ENCODE data around the gene OPTN.

The OPTN gene

GRCh38 chr10:13184276-13184675 lies 84.3 kb downstream of the OPTN start:
- ChIA-PET POLR2A (no interaction called here), CTCF (interaction anchor here (2.4 to 2.5 kb wide), 2 partner anchors 10 to 23 kb away, joined by 8 to 9 read pairs; partner anchors contain the start of gene MCM10)
- DNase-seq (ENCODE audit: extremely low spot score), result no peak
- TF ChIP-seq CTCF (IDR thresholded peaks at IDR 0.05; ENCODE audit: control extremely low read depth, extremely low read depth, low read depth, missing control alignments), result no peak

- no peak for DNase-seq (ENCODE audit: extremely low spot score)
- ChIA-PET POLR2A (no interaction called here), CTCF (interaction anchor here (0.8 to 2.5 kb wide), 8 partner anchors 9 to 144 kb away, joined by 3 to 9 read pairs (median 3); partner anchors contain the start of genes MCM10 and OPTN)
- no peak for TF ChIP-seq CTCF (IDR thresholded peaks at IDR 0.05; ENCODE audit: control extremely low read depth, extremely low read depth, low read depth, missing control alignments)
These were observed 85.0 kb downstream of the OPTN start for GRCh38 chr10:13184730-13185514.

GRCh38 chr10:13187135-13187534 lies 87.2 kb downstream of the OPTN start:
- no peak for TF ChIP-seq CTCF (IDR thresholded peaks at IDR 0.05; ENCODE audit: control extremely low read depth, extremely low read depth, low read depth, missing control alignments)
- DNase-seq (ENCODE audit: extremely low spot score), result no peak
- CTCF ChIA-PET, result interaction anchor here (1.0 to 2.7 kb wide), 4 partner anchors 11 to 27 kb away, joined by 3 to 6 read pairs (median 4); no protein-coding TSS in a partner anchor
- POLR2A ChIA-PET, result interaction anchor here (0.6 kb wide), 1 partner anchor 130 kb away, joined by 3 read pairs; no protein-coding TSS in a partner anchor
